Measurements from ENCODE around the gene PRM3.

The PRM3 gene

GRCh38 chr16:11242658-11243057 lies 30.8 kb downstream of the PRM3 start:
- no peak for DNase-seq

DNA sequence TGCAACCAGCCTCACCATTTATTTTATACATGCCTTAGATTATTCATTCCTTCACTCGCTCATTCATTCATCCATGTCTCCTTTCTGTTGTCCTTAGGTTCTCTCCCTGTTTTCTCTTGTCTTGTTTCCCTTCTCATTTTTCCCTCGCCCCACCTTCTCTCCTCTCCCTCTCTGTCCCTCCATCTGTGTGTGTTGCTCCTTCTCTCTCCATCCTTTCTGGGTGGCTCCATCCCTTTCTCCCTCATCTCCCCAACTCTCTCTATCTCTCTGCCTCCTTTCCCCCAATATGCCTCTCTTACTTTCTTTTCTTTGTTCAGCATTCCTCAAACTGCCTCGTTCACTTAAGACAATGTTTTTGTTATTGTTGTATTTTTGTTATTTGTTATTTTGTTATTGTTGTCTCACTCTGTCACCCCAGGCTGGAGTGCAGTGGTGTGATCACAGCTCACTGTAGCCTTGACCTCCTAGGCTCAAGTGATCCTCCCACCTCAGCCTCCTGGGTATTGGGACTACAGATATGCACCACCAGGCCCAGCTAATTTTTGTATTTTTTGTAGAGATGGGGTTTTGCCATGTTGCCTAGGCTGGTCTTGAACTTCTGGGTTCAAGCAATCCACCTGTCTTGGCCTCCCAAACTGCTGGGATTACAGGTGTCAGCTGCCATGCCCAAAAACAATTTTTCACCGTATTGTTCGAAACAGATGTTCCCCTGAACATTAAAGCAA lies 31.8 kb downstream of the PRM3 start:
- DNase-seq, result no peak

DNA sequence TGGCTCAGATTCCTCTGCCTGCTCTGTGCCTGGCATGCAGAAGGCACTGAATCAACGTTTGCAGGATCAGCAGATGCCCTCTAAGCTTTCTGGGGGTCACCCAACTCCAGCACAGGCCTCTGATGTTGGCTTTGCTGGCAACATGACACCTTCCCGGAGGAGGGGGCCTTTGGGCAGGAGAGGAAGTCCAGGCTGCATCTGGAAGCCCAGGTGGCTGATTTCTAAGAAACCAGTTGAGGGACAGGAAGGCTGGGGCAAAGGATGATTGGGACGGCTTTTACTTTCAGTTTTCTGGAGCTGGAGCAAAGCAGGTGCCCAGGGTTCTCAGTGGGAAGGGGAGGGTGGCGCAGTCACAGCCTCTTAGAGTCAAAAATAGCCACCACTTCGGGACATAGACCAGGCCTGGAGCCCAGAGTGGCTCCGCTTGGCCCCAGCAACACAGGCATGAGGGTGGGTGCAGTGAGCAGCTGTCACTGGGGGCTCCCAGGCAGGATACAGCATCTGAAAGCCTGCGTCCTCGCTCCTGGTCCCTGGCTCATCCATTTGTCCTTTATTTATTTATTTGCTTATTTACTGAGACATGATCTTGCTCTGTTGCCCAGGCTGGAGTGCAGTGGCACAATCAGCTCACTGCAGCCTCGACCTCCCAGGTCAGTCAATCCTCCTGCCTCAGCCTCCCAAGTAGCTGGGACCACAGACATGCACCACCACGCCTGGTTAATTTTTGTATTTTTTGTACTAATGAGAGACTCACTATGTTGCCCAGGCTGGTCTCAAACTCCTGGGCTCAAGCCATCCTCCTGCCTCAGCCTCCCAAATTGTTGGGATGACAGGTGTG lies 32.6 kb downstream of the PRM3 start:
- no peak for DNase-seq

DNA sequence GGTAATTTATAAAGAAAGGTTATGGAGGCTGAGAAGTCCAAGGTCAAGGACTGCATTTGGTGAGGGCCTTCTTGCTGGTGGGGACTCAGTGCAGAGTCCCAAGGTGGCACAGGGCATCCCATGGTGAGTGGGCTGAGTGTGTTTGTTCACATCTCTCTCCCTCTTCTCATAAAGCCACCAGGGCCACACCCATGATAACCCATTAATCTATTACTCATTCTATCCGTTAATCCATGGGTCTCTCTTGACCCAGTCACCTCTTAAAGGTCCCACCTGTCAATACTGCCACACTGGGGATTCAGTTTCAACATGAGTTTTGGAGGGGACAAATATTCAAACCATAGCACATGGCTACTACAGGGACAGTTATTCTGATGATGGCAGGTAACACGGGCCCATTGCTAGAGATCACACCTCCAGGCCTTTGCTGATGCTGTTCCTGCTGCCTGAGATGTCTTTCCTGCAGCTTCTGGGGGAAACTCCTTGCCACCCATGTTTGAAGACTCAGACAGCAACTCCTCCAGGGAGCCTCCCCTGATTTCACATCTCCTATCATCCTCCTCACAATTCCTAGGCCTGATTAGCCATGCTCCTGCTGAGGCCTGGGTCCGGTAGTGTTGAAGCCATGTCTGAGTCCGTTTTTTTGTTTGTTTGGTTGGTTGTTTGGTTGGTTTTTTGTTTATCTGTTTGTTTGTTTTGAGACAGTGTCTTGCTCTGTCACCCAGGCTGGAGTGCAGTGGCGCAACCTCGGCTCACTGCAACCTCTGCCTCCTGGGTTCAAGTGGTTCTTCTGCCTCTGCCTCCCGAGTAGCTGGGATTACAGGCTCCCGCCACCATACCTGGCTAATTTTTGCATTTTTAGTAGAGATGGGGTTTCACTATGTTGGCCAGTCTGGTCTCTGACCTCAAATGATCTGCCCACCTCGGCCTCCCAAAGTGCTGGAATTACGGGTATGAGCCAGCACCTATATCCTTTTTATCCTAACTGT lies 33.5 kb downstream of the PRM3 start:
- DNase-seq, result no peak

- DNase-seq, result no peak
These were observed 34.9 kb downstream of the PRM3 start for GRCh38 chr16:11238272-11239202.

- DNase-seq, result peak; percentile 96
These were observed 36.8 kb downstream of the PRM3 start for GRCh38 chr16:11236461-11237254.

- no peak for DNase-seq
These were observed 37.8 kb downstream of the PRM3 start for GRCh38 chr16:11235703-11235991.

DNA sequence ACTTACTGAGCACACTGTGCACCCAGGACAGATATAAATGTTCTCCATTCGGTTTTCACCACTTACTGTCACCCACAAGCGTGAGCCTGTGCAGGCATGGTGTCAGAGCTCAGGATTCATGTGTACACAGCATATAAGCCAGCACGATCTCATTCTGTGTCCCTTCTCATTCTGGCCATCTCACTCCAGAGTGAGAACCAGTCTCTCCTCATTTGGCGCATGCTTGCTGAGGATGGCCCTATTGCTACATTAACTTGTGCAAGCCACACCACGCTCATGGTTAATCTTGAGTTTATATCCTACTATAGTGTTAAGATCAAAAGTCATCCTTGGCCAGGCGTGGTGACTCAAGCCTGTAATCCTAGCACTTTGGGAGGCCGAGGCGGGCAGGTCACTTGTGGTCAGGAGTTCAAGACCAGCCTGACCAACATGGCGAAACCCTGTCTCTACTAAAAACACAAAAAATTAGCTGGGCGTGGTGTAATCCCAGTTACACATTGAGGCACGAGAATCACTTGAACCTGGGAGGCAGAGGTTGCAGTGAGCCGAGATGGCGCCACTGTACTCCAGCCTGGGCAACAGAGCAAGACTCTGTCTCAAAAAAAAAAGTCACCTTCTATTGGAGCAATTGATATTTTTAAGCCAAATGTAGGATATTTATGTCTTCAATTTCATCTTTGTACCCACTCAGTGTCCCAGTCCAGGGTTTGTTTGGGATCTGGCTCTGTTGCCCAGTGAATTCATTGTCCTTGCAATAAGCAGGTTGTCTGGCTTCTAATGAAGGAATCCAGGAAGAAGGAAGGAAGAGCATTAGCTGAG lies 38.3 kb downstream of the PRM3 start:
- DNase-seq, result peak; percentile 61 to 72

GRCh38 chr16:11233727-11234376 lies 39.6 kb downstream of the PRM3 start:
- DNase-seq, result no peak

DNA sequence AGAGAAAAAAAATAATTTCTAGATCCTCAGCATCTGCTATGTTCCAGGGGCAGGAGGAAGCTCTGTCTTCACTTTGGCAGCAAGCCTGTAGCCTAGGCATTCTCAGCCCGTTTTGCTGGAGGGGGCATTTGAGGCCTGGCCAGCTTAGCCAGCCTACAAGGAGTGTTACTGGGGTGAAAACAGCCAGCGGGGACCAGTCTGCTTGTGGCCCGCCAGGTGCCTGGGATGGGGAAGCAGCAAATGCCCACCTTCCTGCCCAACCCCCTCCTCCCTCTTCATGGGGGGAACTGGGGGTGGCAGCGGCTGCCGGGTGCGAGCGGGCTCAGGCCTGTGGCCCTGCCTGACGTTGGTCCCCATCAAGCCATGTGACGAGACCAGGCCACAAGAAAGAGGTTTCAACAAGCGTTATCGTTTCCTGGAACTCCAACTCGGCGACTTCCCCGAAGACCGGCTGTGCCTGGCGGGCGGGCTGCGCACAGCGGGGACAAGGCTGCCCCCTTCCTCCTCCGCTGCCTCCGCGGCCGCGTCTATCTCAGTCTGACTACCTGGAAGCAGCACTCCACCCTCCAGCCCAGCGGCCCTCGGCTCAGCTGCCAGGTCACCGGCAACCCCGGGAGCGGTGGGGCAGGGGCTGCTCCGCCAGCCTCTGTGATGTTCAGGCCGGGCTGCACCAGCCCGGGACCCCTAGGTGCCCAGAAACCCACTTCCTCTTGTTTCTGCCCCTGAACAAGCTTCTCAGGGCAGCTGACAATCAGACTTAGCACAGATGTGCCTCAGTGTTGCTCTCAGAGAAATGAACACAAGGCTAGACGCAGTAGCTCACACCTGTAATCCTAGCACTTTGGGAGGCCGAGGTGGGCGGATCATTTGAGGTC lies 40.3 kb downstream of the PRM3 start:
- DNase-seq, result peak in 1 of 2 donors; percentile 50

DNA sequence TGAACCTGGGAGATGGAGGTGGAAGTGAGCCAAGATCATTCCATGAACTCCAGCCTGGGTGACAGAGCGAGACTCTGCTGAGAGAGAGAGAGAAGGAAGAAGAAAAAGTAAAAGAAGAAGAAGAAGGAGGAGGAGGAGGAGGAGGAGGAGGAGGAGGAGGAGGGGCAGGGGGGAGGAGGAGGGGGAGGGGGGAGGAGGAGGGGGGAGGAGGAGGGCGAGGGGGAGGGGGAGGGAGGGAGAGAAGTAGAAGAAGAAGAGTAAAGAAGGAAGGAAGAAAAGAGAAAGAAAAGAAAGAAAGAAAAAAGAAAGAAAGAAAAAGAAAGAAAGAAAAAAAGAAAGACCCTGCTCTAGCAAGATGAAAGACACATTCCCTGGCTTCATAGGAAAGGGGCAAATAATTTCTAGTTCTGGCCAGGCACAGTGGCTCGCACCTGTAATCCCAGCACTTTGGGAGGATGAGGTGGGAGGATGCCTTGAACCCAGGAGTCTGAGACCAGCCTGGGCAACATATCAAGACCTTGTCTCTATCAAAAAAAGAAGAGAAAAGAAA lies 41.1 kb downstream of the PRM3 start:
- no peak for DNase-seq

GRCh38 chr16:11231367-11231970 lies 42.0 kb downstream of the PRM3 start:
- DNase-seq, result no peak

DNA sequence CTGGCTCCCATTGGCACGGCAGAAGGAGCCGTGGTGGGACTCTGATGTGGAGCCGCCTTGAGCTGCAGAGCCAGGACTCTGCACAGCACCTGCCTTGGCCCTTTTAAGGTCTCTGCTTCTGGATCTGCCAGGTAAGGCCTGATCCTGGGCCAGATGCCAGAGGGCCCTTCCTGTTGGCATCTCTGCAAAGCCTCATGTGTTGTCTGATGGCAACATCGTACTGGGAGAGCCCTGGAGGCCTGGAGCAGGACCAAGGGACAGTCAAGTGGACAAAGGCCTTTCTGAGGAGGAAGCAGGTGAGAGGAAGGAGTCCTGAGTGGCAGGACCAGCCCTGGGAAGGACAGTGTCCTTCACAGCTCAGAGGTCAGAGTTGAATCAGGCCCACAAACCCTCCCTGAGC lies 43.5 kb downstream of the PRM3 start:
- no peak for DNase-seq

- no peak for DNase-seq
These were observed 44.0 kb downstream of the PRM3 start for GRCh38 chr16:11229432-11229831.

DNA sequence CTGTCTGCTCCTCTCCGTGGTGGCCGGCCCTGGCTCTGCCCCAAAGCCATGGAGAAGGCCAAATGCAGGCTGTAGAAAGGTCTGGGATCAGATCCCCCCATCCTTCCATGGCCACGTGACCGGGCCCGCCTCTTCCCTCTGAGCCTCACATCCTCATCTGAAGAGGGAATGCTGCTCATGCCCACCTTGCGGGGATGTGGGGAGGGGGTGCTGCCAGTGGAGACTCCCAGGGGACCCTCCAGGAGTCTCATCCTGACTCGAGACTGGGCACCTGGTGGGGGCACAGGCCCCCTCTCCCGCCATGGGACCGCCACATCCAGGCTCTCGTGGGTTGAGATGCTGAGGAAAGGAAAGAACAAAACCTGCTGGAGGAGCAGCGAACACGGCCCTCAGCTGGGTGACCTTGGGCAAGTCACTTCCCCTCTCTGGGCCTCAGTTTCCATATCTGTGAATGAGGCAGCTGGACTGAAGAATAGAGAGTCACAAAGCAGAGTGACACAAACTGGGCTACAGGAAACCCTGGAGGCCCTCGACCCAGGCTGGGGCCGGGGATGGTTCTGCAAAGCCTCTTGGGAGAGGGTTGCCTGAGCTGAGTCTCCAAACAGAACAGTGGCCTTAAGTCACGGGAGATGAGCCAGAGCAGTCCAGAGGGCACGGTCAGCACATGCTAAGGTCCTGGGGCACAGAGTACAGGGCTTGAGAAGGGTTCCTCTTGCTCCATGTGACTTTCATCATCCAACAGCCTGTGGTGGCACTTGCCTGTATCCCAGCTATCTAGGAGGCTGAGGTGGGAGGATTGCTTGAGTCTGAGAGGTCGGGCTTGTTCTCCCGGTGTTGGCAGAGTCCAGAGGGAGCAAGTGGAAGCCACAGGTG lies 47.5 kb downstream of the PRM3 start:
- DNase-seq, result no peak

- peak in 1 of 2 donors; percentile 53 for DNase-seq
These were observed 48.3 kb downstream of the PRM3 start for GRCh38 chr16:11224894-11225676.

All from inflammatory macrophage treated with lipopolysaccharide for 1 hour (primary cell).